Adrenal gland (tissue), 12 donors: Measurements from ENCODE around the gene ARHGAP23. TPM values are rescaled to one million over a fixed set of nuclear protein-coding genes. Genes with fewer than 3 reads are reported as not detected.
A peak's percentile ranks its signal among the peaks of the same experiment; 100 is the strongest.

ENCODE experiments used
- DNase-seq, 7 donors: peaks; one replicate each; pipeline ENCODE4 v3.0.0-alpha.2; 2019 to 2020
- H3K27ac ChIP-seq, 5 donors: fragments of 200-600 bp; sonication (generic) in 4 of 5; 1 replicate in 3 of 5; 2 replicates in 2 of 5; pipeline versions ENCODE4 v1.5.1 to v1.8.0; 2016 to 2020; ENCODE audit warnings: mild to moderate bottlenecking in 1 of 5
- H3K27me3 ChIP-seq: fragments of 200-600 bp; 2 replicates; pipeline ENCODE4 v1.8.0; 2021
- H3K36me3 ChIP-seq, 2 donors: fragments of 200-600 bp; replicated peaks in 1 of 2; 1 replicate in 1 of 2; 2 replicates in 1 of 2; pipeline versions ENCODE4 v1.5.1 to v1.8.0; 2018 to 2022
- H3K4me1 ChIP-seq, 2 donors: fragments of 200-600 bp; replicated peaks in 1 of 2; 1 replicate in 1 of 2; 2 replicates in 1 of 2; pipeline versions ENCODE4 v1.5.1 to v1.8.0; 2018 to 2021
- H3K4me3 ChIP-seq, 4 donors: fragments of 200-600 bp; sonication (generic) in 3 of 4; one replicate each; pipeline ENCODE4 v1.5.1; 2016 to 2018
- H3K9me3 ChIP-seq, 3 donors: fragments of 200-600 bp; sonication (generic) in 1 of 3; replicated peaks in 1 of 3; 1 replicate in 2 of 3; 2 replicates in 1 of 3; pipeline versions ENCODE4 v1.5.1 to v1.8.0; 2016 to 2021
- CTCF ChIP-seq, 6 experiments: fragments of 450-650 bp in 4 of 6; fragments of 200-600 bp in 2 of 6; sonication (generic) in 1 of 6; IDR thresholded peaks; 1 replicate in 5 of 6; 2 replicates in 1 of 6; pipeline versions ENCODE4 v1.5.1 to v1.8.0; 2016 to 2021; ENCODE audit warnings: antibody characterized with exemption in 6 of 6, mild to moderate bottlenecking in 2 of 6, moderate library complexity in 1 of 6
- POLR2A ChIP-seq, 2 donors: fragments of 450-650 bp; IDR thresholded peaks; one replicate each; pipeline ENCODE4 v1.6.1; 2017; ENCODE audit warnings: antibody characterized with exemption in 2 of 2, mild to moderate bottlenecking in 2 of 2, moderate library complexity in 1 of 2
- WGBS, 4 donors: extraction: QIAGEN DNeasy Blood & Tissue Kit in 2 of 4; methylation state at CpG; one replicate each; pipeline versions ENCODE4 v1.1.5 to v1.1.7; 2013 to 2017; 5-methylcytosine and 5-hydroxymethylcytosine counted together
- intact Hi-C, 2 donors: fragments of 100-400 bp; cut with DNase I; formaldehyde crosslinking; loops; one replicate each; pipeline versions ENCODE4 v1.14.1 to v1.15.0; 2022 to 2023
- polyA plus RNA-seq, 3 donors: library from polyadenylated mRNA; stranded (reverse); fragments of 200-250 nt in 2 of 3; fragments of 350-450 nt in 1 of 3; fragmentation: Illumina TruSeq in 1 of 3; extraction: RNeasy Lipid Tissue Mini Kit (QIAGEN cat#74804) in 1 of 3; gene quantifications; one replicate each; pipeline ENCODE4 v1.2.3, GENCODE V29; 2013 to 2014
- total RNA-seq, 9 donors: library from RNA; depleted of rRNA in 4 of 9; stranded (reverse); fragments of >200 nt in 4 of 9; fragments of 120-200 nt in 1 of 9; fragmentation: NEBNext Ultra II Directional in 1 of 9; extraction: Animal tissue kit (Norgen Biotek cat#: 25700) in 1 of 9; gene quantifications; one replicate each; pipeline versions ENCODE4 v1.1.0 to v1.2.4, GENCODE V29; 2013 to 2023
- donor health status: healthy with polysubstance abuse.
- donor health status: Bipolar disorder and iron deficiency.
- donor health status: DM: yes; HTN: yes; CAD: no.
- donor health status: DM: no; HTN: no; CAD: no.
- donor health status: DM: no; HTN: no; CAD: no.
- donor health status: DM: yes; HTN: yes; CAD: no.

ARHGAP23 gene
- total and polyA plus RNA-seq, 12 donors: 4.4 to 71.9 (median 26.4) TPM

DNA sequence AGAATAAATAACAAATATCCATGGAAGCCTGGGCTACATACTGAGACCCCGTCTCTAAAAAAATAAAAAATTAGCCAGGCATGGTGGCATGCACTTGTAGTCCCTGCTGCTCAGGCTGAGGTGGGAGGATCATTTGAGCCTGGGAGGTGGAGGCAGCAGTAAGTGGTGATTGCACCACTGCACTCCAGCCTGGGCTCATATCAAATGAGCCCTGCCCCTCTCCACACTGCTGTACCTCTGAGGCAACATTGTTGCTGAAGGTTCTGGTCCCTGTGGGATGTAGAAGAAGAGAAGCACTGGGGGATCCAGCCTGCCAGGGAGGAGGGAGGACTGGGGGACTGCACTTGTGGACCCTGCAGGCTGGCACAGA, 11.4 kb upstream of the ARHGAP23 start:
- DNase-seq: no peak
- no peaks in the 10 kb centered on the region for H3K36me3 ChIP-seq
- no peak overlapping the region for H3K27ac ChIP-seq
- peaks cover 8 to 22% of the 10 kb centered on the region in 2 donors for H3K4me1 ChIP-seq
- no peaks in the 10 kb centered on the region for H3K9me3 ChIP-seq
- peaks cover 4% of the 10 kb centered on the region for H3K27me3 ChIP-seq
- intact Hi-C loops: loop anchor here in 1 of 2 donors (5.0 kb wide), 1 partner anchor 65 kb away; the partner anchor contains the start of gene SOCS7
- WGBS, 4 donors: 50 to 75% (median 64%) methylated on average over 1 of the region's 1 CpG
- TF ChIP-seq CTCF (IDR thresholded peaks at IDR 0.05): no peak
- TF ChIP-seq POLR2A (IDR thresholded peaks at IDR 0.05): no peak
- no peak overlapping the region for H3K4me3 ChIP-seq

- TF ChIP-seq POLR2A (IDR thresholded peaks at IDR 0.05): no peak
- TF ChIP-seq CTCF (IDR thresholded peaks at IDR 0.05): no peak
- Histone ChIP-seq H3K9me3 (no peaks in the 10 kb centered on the region), H3K27me3 (peaks cover 4% of the 10 kb centered on the region), H3K27ac (no peak overlapping the region), H3K36me3 (no peaks in the 10 kb centered on the region), H3K4me3 (no peak overlapping the region), H3K4me1 (peaks cover 8 to 22% of the 10 kb centered on the region in 2 donors)
- DNase-seq: peak in 2 of 7 donors; percentile 32 to 44
- WGBS, 4 donors: 41 to 93% (median 52%) methylated on average over 2 to 11 of the region's 11 CpGs
- intact Hi-C loops: loop anchor here in 1 of 2 donors (5.0 kb wide), 1 partner anchor 65 kb away; the partner anchor contains the start of gene SOCS7
Observed at GRCh38 chr17:38417210-38417951, 10.9 kb upstream of the ARHGAP23 start.

- DNase-seq: no peak
- peaks cover 4% of the 10 kb centered on the region for H3K27me3 ChIP-seq
- H3K9me3 ChIP-seq: no peaks in the 10 kb centered on the region
- 75 to 95% (median 85%) methylated on average over 4 to 7 of the region's 7 CpGs for WGBS, 4 donors
- no peak for TF ChIP-seq POLR2A (IDR thresholded peaks at IDR 0.05)
- no peak for TF ChIP-seq CTCF (IDR thresholded peaks at IDR 0.05)
- peaks cover 8 to 22% of the 10 kb centered on the region in 2 donors for H3K4me1 ChIP-seq
- H3K36me3 ChIP-seq: no peaks in the 10 kb centered on the region
- H3K27ac ChIP-seq: no peak overlapping the region
- H3K4me3 ChIP-seq: no peak overlapping the region
- intact Hi-C loops: loop anchor here in 1 of 2 donors (5.0 kb wide), 1 partner anchor 66 kb away; the partner anchor contains the start of gene SOCS7
Observed at GRCh38 chr17:38418062-38418692, 10.1 kb upstream of the ARHGAP23 start.

- intact Hi-C loops: loop anchor here in 1 of 2 donors (5.0 kb wide), 1 partner anchor 67 kb away; the partner anchor contains the start of gene SOCS7
- WGBS, 4 donors: 12 to 53% (median 20%) methylated on average over 4 to 70 of the region's 78 CpGs
- Histone ChIP-seq H3K4me3 (peak overlapping the region in 1 of 4 donors; percentile 50), H3K36me3 (no peaks in the 10 kb centered on the region), H3K27me3 (peaks cover 4% of the 10 kb centered on the region), H3K9me3 (no peaks in the 10 kb centered on the region), H3K27ac (no peak overlapping the region), H3K4me1 (peaks cover 8 to 22% of the 10 kb centered on the region in 2 donors)
- TF ChIP-seq CTCF (IDR thresholded peaks at IDR 0.05) (no peak), POLR2A (IDR thresholded peaks at IDR 0.05) (no peak)
- no peak for DNase-seq
Observed at GRCh38 chr17:38418693-38419507, 9.4 kb upstream of the ARHGAP23 start.
